Ascending aorta (tissue), 2 donors: ENCODE results near the gene TBC1D10B. TPM values are rescaled to one million over a fixed set of nuclear protein-coding genes. Genes with fewer than 3 reads are reported as not detected.
A peak's percentile ranks its signal among the peaks of the same experiment; 100 is the strongest.

Experiments
- DNase-seq, 2 donors: peaks; one replicate each; pipeline ENCODE4 v3.0.0-alpha.2; 2019; ENCODE audit warnings: low spot score in 2 of 2
- H3K27ac ChIP-seq, 2 donors: fragments of 200-600 bp; sonication (generic); one replicate each; pipeline ENCODE4 v1.5.1; 2016 to 2017; ENCODE audit warnings: mild to moderate bottlenecking in 1 of 2
- H3K27me3 ChIP-seq: fragments of 200-600 bp; sonication (generic); one replicate; pipeline ENCODE4 v1.5.1; 2017
- H3K36me3 ChIP-seq, 2 donors: fragments of 200-600 bp; sonication (generic); one replicate each; pipeline ENCODE4 v1.5.1; 2016
- H3K4me1 ChIP-seq, 2 donors: fragments of 200-600 bp; sonication (generic); one replicate each; pipeline ENCODE4 v1.5.1; 2016 to 2017; ENCODE audit warnings: mild to moderate bottlenecking in 1 of 2
- H3K4me3 ChIP-seq, 2 donors: fragments of 200-600 bp; sonication (generic); one replicate each; pipeline ENCODE4 v1.5.1; 2016 to 2017; ENCODE audit warnings: mild to moderate bottlenecking in 1 of 2
- H3K9me3 ChIP-seq, 2 donors: fragments of 200-600 bp; sonication (generic); one replicate each; pipeline ENCODE4 v1.5.1; 2016
- intact Hi-C: fragments of 100-400 bp; cut with DNase I; formaldehyde crosslinking; loops from one replicate; pipeline ENCODE4 v1.15.1; 2023
- total RNA-seq: library from RNA; depleted of rRNA; stranded (reverse); fragments of >200 nt; gene quantifications from one replicate; pipeline ENCODE4 v1.1.0, GENCODE V29; 2016
- TF ChIP-seq, protein P1 (sequence below), 3 experiments: fragments of 200-600 bp in 2 of 3; fragments of 450-650 bp in 1 of 3; sonication (generic) in 2 of 3; IDR thresholded peaks; one replicate each; pipeline ENCODE4 v1.5.1; 2016 to 2019; ENCODE audit warnings: antibody characterized with exemption in 3 of 3, mild to moderate bottlenecking in 1 of 3, moderate library complexity in 1 of 3

TBC1D10B gene
- total RNA-seq, 1 donor from 2014 or later: 20.9 TPM

DNA sequence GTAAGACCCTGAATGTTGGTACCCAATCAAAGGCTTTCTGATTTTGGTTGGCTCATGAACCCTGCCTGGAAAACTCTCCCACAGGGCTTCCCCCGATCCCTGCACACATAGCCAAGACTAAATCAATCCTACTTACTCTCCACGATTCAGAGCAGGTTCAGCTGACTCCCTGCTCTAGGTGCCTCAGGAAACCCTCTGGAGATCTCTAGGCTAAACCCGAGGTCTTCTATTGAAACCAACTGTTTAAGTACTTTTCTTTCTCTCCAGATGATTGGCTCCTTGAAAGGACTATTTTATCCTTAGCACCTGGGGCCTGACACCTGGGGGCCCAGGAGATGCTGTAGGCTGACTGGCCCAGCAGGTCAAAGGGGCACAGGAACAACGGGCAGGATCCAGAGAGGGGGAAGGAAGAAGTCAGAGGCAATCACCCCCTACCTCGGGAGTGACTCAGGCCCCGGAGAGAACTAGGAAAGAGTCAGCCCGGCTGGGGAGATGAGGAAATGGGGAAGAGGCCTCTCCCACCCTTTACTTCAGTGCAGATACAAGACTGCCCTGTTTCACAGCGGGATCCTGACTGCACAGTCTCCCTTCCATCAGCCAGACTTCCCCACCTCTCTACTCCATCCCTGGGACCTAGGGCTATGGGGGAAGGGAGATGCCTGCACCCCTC lies 2.0 kb downstream of the TBC1D10B start:
- no peaks in the 10 kb centered on the region for H3K9me3 ChIP-seq
- no peak for DNase-seq
- peak overlapping the region; percentile 78 to 82 for H3K4me3 ChIP-seq
- H3K36me3 ChIP-seq: peaks cover 14 to 25% of the 10 kb centered on the region in 2 donors
- peak overlapping the region; percentile 10 to 58 for H3K27ac ChIP-seq
- no peaks in the 10 kb centered on the region for H3K27me3 ChIP-seq
- TF ChIP-seq, protein P1, sequence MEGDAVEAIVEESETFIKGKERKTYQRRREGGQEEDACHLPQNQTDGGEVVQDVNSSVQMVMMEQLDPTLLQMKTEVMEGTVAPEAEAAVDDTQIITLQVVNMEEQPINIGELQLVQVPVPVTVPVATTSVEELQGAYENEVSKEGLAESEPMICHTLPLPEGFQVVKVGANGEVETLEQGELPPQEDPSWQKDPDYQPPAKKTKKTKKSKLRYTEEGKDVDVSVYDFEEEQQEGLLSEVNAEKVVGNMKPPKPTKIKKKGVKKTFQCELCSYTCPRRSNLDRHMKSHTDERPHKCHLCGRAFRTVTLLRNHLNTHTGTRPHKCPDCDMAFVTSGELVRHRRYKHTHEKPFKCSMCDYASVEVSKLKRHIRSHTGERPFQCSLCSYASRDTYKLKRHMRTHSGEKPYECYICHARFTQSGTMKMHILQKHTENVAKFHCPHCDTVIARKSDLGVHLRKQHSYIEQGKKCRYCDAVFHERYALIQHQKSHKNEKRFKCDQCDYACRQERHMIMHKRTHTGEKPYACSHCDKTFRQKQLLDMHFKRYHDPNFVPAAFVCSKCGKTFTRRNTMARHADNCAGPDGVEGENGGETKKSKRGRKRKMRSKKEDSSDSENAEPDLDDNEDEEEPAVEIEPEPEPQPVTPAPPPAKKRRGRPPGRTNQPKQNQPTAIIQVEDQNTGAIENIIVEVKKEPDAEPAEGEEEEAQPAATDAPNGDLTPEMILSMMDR (IDR thresholded peaks at IDR 0.05): no peak
- H3K4me1 ChIP-seq: peaks cover 13 to 26% of the 10 kb centered on the region in 2 donors
- intact Hi-C loops: no loop called here

DNA sequence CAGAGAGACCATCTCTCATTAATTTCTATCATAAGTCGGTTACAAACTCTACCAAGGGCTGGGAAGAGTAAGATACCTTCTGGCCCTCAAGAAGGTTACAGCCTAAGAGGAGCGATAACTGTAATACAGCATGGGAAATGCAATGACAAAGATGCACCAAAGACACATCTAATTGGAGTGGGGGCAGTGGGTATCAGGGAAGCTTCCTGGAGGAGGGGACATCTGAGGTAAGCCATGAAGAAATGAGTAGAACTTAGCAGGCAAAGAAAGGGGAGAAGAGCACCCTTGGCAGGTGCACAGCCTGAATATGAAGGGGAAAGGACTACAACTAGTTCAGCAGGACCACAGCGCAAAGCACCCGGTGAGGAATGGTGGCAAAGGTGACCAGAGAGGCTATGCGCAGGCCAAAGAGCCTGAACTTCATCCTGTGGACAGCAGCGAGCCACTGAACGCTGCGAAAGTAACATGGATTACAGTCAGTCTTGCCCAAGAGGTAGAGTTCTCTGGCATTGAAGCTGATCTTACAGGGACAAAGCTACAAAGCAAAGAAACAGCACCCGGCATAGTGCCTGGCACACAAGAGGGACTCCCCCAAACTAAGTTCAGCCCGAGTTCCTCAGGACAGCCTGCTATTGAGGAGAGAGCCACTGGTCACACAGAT lies 2.8 kb downstream of the TBC1D10B start:
- H3K27me3 ChIP-seq: no peaks in the 10 kb centered on the region
- H3K27ac ChIP-seq: peak overlapping the region in 1 of 2 donors; percentile 45
- intact Hi-C loops: no loop called here
- no peaks in the 10 kb centered on the region for H3K9me3 ChIP-seq
- H3K4me1 ChIP-seq: peaks cover 13 to 26% of the 10 kb centered on the region in 2 donors
- DNase-seq: no peak
- H3K36me3 ChIP-seq: peaks cover 18 to 28% of the 10 kb centered on the region in 2 donors
- peak overlapping the region; percentile 78 to 82 for H3K4me3 ChIP-seq
- TF ChIP-seq, protein P1 (IDR thresholded peaks at IDR 0.05): no peak

DNA sequence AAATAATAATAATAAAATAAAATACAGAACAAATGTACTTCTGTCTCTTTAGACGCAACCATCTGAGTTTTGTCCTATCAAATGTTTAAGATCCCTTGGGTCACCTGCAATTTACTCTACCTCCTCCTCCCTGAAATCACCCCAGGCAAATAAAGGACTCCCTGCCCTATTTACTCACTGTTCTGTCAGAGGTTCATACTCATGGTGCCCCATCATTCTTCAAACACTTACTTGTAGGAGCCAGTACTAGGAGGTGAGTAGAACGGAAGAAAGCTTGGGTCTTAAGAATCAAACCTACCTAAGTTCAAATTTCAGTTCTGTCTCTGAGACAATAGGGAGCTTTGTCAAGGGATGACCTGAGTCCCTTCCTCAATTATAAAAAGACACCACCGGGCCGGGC lies 3.8 kb downstream of the TBC1D10B start:
- H3K9me3 ChIP-seq: no peaks in the 10 kb centered on the region
- peaks cover 24 to 28% of the 10 kb centered on the region in 2 donors for H3K36me3 ChIP-seq
- TF ChIP-seq, protein P1 (IDR thresholded peaks at IDR 0.05): no peak
- intact Hi-C loops: no loop called here
- H3K4me3 ChIP-seq: peak overlapping the region in 1 of 2 donors; percentile 82
- peaks cover 13 to 25% of the 10 kb centered on the region in 2 donors for H3K4me1 ChIP-seq
- no peak for DNase-seq
- H3K27ac ChIP-seq: no peak overlapping the region
- H3K27me3 ChIP-seq: no peaks in the 10 kb centered on the region

DNA sequence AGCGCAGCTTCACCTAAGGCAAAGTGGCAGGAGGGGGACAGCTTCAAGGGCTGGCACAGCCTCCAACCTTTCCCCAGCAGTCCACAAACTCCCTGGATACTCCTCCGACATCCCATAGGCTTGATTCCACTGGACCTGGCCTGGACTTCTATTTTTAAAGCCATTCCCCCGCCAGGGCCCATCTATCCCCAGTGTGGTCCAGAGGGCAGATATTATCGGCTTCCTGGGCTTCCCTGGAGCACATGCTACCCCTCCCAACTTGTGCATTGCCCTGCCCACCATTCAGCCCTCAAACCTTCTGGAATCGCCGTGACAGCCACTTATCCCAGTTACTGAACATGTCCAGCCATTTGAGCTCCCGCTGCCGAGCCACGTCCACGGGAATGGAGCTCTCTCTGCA lies 5.1 kb downstream of the TBC1D10B start:
- Histone ChIP-seq H3K9me3 (no peaks in the 10 kb centered on the region), H3K4me3 (no peak overlapping the region), H3K36me3 (peaks cover 24 to 31% of the 10 kb centered on the region in 2 donors), H3K27ac (no peak overlapping the region), H3K4me1 (peaks cover 13 to 21% of the 10 kb centered on the region in 2 donors), H3K27me3 (no peaks in the 10 kb centered on the region)
- intact Hi-C loops: no loop called here
- DNase-seq: no peak
- TF ChIP-seq, protein P1 (IDR thresholded peaks at IDR 0.05): no peak

DNA sequence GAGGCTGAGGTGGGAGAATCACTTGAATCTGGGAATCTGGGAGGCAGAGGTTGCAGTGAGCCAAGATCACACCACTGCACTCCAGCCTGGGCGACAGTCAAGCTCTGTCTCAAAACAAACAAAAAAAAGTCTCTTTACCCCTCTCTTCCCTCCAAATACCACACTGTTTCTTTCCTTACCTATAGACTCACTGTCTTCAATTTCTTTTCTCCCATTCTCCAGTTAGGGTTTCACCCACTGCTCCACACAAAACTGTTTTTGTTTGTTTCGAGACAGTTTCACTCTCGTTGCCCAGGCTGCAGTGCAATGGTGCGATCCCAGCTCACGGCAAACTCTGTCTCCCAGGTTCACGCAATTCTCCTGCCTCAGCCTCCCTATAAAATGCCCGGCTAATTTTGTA lies 9.1 kb downstream of the TBC1D10B start:
- intact Hi-C loops: no loop called here
- TF ChIP-seq, protein P1 (IDR thresholded peaks at IDR 0.05): no peak
- H3K27me3 ChIP-seq: no peaks in the 10 kb centered on the region
- H3K9me3 ChIP-seq: no peaks in the 10 kb centered on the region
- no peak overlapping the region for H3K27ac ChIP-seq
- H3K4me3 ChIP-seq: no peak overlapping the region
- peaks cover 0 to 7% of the 10 kb centered on the region in 2 donors for H3K4me1 ChIP-seq
- DNase-seq: no peak
- peaks cover 40 to 60% of the 10 kb centered on the region in 2 donors for H3K36me3 ChIP-seq
